HepG2 (cell line): Measurements from ENCODE around the gene MOCS2. TPM values are rescaled to one million over a fixed set of nuclear protein-coding genes. Genes with fewer than 3 reads are reported as not detected.

Source experiments
- FOXM1 ChIP-seq: sonication (generic); formaldehyde crosslinking; IDR thresholded peaks from 2 replicates; pipeline ENCODE4 v1.5.0; 2020; ENCODE audit warnings: missing genetic modification reagents
- FOXP1 ChIP-seq, 2 experiments: fragments of 450-650 bp in 1 of 2; IDR thresholded peaks; 2 replicates each; pipeline ENCODE4 v1.6.1; 2017 to 2018; ENCODE audit warnings: antibody characterized with exemption in 1 of 2
- GABPB1 ChIP-seq: IDR thresholded peaks from 2 replicates; pipeline ENCODE4 v1.6.1; 2016; ENCODE audit warnings: mild to moderate bottlenecking, missing genetic modification reagents, moderate library complexity, missing compliant biosample characterization
- NCOA1 ChIP-seq: sonication (generic); formaldehyde crosslinking; IDR thresholded peaks from 2 replicates; pipeline ENCODE4 v1.9.0; 2021; ENCODE audit warnings: missing genetic modification reagents
- RARA ChIP-seq: IDR thresholded peaks from 2 replicates; pipeline ENCODE4 v1.6.1; 2016; ENCODE audit warnings: missing genetic modification reagents, missing compliant biosample characterization
- REL ChIP-seq: sonication (generic); formaldehyde crosslinking; conservative IDR thresholded peaks from 2 replicates; pipeline ENCODE4 v1.8.0; 2022; ENCODE audit warnings: mild to moderate bottlenecking, missing genetic modification reagents, moderate library complexity
- RFXANK ChIP-seq: IDR thresholded peaks from 2 replicates; pipeline ENCODE4 v1.6.1; 2016
- SNRNP70 ChIP-seq: fragments of 200-400 bp; formaldehyde crosslinking; IDR thresholded peaks from 2 replicates; pipeline ENCODE4 v1.6.1; 2017; ENCODE audit warnings: mild to moderate bottlenecking, low read depth, low read length, moderate library complexity
- SPEN ChIP-seq: sonication (generic); formaldehyde crosslinking; IDR thresholded peaks from 2 replicates; pipeline ENCODE4 v1.5.1; 2020; ENCODE audit warnings: low read depth, mild to moderate bottlenecking, missing genetic modification reagents
- TCF7L2 ChIP-seq: IDR thresholded peaks from 2 replicates; pipeline ENCODE4 v1.6.1; 2011; ENCODE audit warnings: mild to moderate bottlenecking, low read depth, low read length, moderate library complexity
- ZNF124 ChIP-seq: sonication (generic); formaldehyde crosslinking; IDR thresholded peaks from 2 replicates; pipeline ENCODE4 v1.4.0; 2020; ENCODE audit warnings: missing genetic modification reagents
- ZNF276 ChIP-seq: sonication (generic); formaldehyde crosslinking; IDR thresholded peaks from 2 replicates; pipeline ENCODE4 v1.4.0; 2020; ENCODE audit warnings: mild to moderate bottlenecking, low read depth, missing genetic modification reagents
- ZNF296 ChIP-seq: sonication (generic); formaldehyde crosslinking; conservative IDR thresholded peaks from 2 replicates; pipeline ENCODE4 v1.5.0; 2020; ENCODE audit warnings: mild to moderate bottlenecking, missing genetic modification reagents
- ZNF367 ChIP-seq: sonication (generic); formaldehyde crosslinking; IDR thresholded peaks from 2 replicates; pipeline ENCODE4 v1.4.0; 2020; ENCODE audit warnings: missing genetic modification reagents, borderline replicate concordance
- ZNF574 ChIP-seq: sonication (generic); formaldehyde crosslinking; IDR thresholded peaks from 2 replicates; pipeline ENCODE4 v1.4.0; 2020; ENCODE audit warnings: missing genetic modification reagents
- ZNF775 ChIP-seq: sonication (generic); formaldehyde crosslinking; IDR thresholded peaks from 2 replicates; pipeline ENCODE4 v1.4.0; 2020; ENCODE audit warnings: missing genetic modification reagents, mild to moderate bottlenecking, moderate library complexity, borderline replicate concordance
- ZNF780A ChIP-seq: sonication (generic); formaldehyde crosslinking; IDR thresholded peaks from 2 replicates; pipeline ENCODE4 v1.8.0; 2022; ENCODE audit warnings: mild to moderate bottlenecking, missing genetic modification reagents, moderate library complexity
- ZSCAN25 ChIP-seq: sonication (generic); formaldehyde crosslinking; IDR thresholded peaks from 2 replicates; pipeline ENCODE4 v1.8.0; 2022; ENCODE audit warnings: mild to moderate bottlenecking, missing genetic modification reagents
- polyA plus RNA-seq, 8 experiments: library from polyadenylated mRNA; depleted of rRNA in 3 of 8; stranded (reverse) in 7 of 8; unstranded in 1 of 8; fragments of >200 nt; fragmentation: Illumina TruSeq in 4 of 8; extraction: Trizol in 4 of 8; gene quantifications; 2 replicates each; pipeline versions ENCODE4 v1.2.1 to v1.2.3, GENCODE V29; 2011 to 2016; ENCODE audit warnings: low read depth in 4 of 8, missing spikeins in 1 of 8, mixed read lengths in 1 of 8; ENCODE audit not compliant: insufficient read depth in 1 of 8
- total RNA-seq, 5 experiments: library from RNA; depleted of rRNA; stranded (reverse); fragments of >200 nt; fragmentation: Illumina TruSeq; extraction: Trizol; gene quantifications; 2 replicates each; pipeline ENCODE4 v1.2.3, GENCODE V29; 2016; ENCODE audit warnings: low read depth in 1 of 5
- TF ChIP-seq, protein P1 (sequence below): sonication (generic); formaldehyde crosslinking; IDR thresholded peaks from 2 replicates; pipeline ENCODE4 v1.8.0; 2022; ENCODE audit warnings: mild to moderate bottlenecking, missing genetic modification reagents
- TF ChIP-seq, protein P2 (sequence below): sonication (generic); formaldehyde crosslinking; IDR thresholded peaks from 2 replicates; pipeline ENCODE4 v1.9.0; 2021; ENCODE audit warnings: missing genetic modification reagents, borderline replicate concordance
- TF ChIP-seq, protein P3 (sequence below): sonication (generic); formaldehyde crosslinking; IDR thresholded peaks from 2 replicates; pipeline ENCODE4 v1.4.0; 2020; ENCODE audit warnings: mild to moderate bottlenecking, missing genetic modification reagents

The MOCS2 gene
- total and polyA plus RNA-seq, 2 of the 13 experiments (the other 11 are each of a cell fraction or from before 2014, with no cell fraction given), result 19.2 to 41.9 TPM

DNA sequence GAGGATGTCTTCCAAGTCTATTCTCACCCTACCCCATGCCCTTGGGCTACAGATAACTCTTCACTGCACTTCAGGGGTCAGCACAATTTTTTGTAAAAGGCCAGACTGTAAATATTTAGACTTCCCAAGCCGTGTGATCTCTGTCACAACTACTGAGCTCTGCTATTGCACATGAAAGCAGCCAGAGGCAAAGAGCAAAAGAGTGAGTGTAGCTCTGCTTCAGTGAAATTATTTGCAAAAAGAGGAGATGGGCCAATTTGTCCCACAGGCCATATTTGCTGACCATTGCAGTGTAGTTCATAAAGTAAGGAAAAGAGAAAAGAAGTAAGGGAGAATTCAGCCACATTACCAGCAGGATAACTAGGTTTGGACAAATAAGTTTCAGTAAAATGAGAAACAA, 7.0 kb upstream of the MOCS2 start (continued):
- TF ChIP-seq, protein P1, sequence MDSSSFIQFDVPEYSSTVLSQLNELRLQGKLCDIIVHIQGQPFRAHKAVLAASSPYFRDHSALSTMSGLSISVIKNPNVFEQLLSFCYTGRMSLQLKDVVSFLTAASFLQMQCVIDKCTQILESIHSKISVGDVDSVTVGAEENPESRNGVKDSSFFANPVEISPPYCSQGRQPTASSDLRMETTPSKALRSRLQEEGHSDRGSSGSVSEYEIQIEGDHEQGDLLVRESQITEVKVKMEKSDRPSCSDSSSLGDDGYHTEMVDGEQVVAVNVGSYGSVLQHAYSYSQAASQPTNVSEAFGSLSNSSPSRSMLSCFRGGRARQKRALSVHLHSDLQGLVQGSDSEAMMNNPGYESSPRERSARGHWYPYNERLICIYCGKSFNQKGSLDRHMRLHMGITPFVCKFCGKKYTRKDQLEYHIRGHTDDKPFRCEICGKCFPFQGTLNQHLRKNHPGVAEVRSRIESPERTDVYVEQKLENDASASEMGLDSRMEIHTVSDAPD (CRISPR knock-in tag), result no peak
- TF ChIP-seq NCOA1 (no peak), ZNF276 (no peak), REL (CRISPR knock-in tag) (no peak), ZNF296 (CRISPR knock-in tag) (no peak), ZNF574 (CRISPR knock-in tag) (no peak), GABPB1 (no peak), ZNF775 (CRISPR knock-in tag) (no peak), ZNF367 (CRISPR knock-in tag) (no peak), RFXANK (CRISPR knock-in tag) (no peak), SNRNP70 (no peak), TCF7L2 (no peak; the same call in 1 of the 2 replicates), SPEN (CRISPR knock-in tag) (no peak), RARA (CRISPR knock-in tag) (peak; percentile 70), FOXP1 (IDR thresholded peaks at IDR 0.05) (no peak), FOXP1 (CRISPR knock-in tag; IDR thresholded peaks at IDR 0.05) (peak; percentile 50), ZNF780A (CRISPR knock-in tag) (no peak), ZNF124 (CRISPR knock-in tag) (no peak), ZSCAN25 (CRISPR knock-in tag) (no peak), FOXM1 (CRISPR knock-in tag) (no peak)
- TF ChIP-seq, protein P2, sequence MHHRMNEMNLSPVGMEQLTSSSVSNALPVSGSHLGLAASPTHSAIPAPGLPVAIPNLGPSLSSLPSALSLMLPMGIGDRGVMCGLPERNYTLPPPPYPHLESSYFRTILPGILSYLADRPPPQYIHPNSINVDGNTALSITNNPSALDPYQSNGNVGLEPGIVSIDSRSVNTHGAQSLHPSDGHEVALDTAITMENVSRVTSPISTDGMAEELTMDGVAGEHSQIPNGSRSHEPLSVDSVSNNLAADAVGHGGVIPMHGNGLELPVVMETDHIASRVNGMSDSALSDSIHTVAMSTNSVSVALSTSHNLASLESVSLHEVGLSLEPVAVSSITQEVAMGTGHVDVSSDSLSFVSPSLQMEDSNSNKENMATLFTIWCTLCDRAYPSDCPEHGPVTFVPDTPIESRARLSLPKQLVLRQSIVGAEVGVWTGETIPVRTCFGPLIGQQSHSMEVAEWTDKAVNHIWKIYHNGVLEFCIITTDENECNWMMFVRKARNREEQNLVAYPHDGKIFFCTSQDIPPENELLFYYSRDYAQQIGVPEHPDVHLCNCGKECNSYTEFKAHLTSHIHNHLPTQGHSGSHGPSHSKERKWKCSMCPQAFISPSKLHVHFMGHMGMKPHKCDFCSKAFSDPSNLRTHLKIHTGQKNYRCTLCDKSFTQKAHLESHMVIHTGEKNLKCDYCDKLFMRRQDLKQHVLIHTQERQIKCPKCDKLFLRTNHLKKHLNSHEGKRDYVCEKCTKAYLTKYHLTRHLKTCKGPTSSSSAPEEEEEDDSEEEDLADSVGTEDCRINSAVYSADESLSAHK (CRISPR knock-in tag), result no peak
- TF ChIP-seq, protein P3, sequence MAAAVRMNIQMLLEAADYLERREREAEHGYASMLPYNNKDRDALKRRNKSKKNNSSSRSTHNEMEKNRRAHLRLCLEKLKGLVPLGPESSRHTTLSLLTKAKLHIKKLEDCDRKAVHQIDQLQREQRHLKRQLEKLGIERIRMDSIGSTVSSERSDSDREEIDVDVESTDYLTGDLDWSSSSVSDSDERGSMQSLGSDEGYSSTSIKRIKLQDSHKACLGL (CRISPR knock-in tag), result no peak
